ENCODE measurements around the gene ABCB10.
"Not testable (repeated sequence)": the region's sequence is repeated elsewhere in the genome, so short reads cannot be mapped to it uniquely, and the experiment has no call there.

Gene ABCB10

DNA sequence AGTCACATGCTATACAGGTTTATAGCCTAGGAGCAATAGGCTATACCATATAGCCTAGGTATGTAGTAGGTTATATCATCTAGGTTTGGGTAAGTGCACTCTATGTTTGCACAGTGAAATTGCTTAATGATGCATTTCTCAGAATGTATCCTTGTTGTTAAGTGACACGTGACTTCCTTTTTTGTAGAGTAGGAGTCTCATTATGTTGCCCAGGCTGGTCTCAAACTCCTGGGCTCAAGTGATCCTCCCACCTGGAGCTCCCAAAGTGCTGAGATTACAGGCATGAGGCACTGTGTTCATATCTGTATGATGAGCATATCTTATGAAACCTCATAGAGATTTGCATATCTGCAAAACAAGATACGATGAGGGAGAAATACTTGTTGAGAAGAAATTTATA lies 13.8 kb upstream of the ABCB10 start:
- no peak for DNase-seq (ENCODE audit: low spot score)

DNA sequence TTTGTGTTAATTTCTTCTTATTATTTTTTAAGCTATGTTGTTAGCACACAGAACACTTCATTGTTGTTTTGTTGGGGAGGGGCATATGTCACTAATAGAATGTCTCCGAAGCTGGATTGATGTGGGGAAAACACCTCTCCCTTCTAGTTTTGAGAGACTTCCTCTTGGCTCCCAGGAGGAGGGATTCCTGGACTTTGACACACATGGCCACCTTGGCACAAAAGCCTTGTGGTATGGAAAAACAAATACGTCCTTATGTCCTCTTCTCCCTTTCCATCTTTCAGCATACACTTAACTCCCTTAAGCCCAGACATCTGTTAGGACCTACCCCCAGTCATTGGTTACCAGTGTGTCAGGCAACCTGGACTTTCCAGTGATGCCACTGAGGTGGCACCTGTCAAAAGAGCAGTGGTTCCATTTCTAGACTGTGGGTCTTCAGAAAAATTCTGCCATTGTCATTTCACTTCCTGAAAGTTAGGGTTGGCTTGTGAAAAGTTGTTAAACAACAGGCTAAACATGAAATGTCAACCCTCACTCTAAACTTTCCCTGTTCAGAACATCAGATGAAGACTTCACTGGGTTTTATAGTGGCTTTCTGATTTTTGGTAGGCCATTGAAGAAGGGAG lies 12.5 kb upstream of the ABCB10 start:
- DNase-seq (ENCODE audit: low spot score), result no peak

DNA sequence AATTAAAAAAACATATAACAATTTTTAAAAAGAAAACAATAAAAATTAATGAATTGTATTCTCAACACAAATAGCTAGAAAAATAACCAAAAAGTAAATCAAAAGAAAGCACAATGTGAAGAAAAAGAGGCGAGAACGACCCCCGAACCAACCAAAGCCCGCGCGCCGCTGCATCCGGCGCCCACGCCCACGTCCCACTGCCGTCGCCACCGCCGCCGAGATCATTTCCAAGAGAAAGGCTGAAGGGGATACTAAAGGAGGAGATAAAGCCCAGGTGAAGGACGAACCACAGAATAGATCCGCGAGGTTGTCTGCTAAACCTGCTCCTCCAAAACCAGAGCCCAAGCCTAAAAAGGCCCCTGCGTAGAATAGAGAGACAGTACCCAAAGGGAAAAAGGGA lies 11.8 kb upstream of the ABCB10 start:
- no peak for DNase-seq (ENCODE audit: low spot score)

DNA sequence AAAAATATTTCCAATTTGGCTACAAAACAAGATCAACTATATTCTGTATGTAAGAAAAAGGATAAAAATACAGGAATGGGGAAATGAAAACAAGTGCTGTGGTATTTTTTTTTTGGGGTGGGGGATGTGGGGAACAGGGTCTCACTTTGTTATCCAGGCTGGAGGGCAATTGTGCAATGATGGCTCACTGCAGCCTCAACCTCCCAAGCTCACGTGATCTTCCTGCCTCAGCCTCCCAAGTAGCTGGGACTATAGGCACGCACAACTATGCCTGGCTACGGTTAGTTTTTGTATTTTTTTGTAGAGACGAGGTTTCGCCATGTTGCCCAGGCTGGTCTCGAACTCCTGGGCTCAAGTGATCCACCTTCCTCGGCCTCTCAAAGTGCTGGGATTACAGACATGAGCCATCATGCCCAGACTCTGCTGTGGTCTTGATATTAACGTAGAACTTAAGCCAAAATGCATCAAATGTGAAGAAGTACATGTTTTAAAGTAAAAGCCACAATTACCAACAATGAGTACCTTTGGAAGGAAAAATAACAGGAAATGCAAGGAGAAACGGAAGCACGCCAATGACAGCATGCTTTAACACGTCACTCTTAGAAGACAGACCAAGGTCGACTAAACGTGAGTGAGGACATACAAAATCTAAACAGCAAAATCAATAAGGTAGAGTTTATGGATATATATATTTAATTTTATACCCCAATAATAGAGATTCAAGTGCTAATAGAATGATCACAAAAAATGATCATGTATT lies 8.8 kb upstream of the ABCB10 start:
- DNase-seq (ENCODE audit: low spot score), result no peak

DNA sequence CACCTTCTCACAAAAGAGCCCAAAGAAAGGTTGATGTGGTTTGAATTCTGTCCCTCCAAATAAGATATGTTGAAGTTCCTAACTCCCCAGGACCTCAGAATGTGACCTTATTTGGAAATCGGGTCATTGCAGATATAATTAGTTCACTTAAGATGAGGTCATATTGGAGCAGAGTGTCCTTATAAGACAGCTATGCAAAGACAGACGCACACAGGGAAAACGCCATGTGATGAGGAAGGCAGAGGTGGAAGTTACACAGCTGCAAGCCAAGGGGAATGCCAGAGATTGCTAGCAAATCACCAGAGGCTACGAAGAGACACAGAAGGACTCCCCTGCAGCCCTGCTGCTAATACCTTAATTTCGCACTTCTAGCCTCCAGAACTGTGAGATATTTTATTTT lies 5.2 kb upstream of the ABCB10 start:
- no peak for DNase-seq (ENCODE audit: low spot score)

DNA sequence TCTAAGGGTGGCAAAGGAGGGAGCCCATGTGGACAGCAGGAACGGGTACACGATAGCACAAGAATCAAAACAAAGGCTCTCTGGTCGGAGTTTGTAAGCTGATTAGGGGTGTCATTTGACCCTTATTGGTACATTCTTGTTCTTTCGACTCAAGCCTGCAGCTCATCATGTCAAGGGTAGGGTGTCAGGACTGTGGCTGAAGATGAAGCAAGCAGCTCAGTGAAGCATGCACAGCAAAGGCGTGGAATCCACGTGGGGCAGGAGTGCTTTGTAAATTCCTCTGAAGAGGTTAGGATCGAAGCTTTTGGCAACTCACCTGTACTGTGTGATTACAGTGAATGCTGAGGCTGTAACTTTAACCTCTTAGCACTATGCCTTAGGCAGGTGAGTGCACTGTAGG lies 4.7 kb upstream of the ABCB10 start:
- no peak for DNase-seq (ENCODE audit: low spot score)

DNA sequence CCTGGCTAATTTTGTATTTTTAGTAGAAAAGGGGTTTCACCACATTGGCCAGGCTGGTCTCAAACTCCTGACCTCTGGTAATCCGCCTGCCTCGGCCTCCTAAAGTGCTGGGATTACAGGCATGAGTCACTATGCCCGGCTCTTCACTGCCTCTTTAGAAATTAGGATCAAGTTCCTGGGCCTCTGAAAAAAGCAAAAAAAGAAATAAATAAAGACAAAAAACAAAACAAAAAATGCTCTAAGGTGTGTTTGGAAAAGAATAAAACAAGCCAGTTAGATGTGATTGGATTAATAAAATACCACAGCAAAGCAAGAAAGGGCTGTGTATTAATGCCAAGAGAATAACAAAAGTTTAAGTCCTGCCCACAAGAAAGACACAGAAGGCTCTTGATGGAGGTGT lies 4.2 kb upstream of the ABCB10 start:
- DNase-seq (ENCODE audit: low spot score), result no peak

DNA sequence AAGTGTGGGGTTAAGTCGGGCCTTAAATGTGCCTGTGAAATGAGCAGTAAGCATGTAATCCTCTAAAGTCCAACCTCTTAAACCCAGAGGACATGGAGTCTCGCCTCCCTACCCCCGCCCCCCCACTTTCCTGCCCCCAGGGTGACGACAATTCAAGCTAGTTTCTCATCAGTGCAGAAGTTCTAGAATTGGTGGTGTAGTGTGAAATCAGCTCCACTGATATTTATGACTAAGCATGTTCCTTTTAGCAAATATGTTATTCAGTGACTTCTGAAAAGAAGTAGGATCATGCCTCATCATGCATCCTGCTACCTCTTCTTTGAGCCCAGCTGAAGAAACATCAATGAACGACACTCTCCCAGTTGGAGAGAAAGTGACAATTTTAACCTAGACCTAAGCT lies 2.6 kb upstream of the ABCB10 start:
- DNase-seq (ENCODE audit: low spot score), result no peak

DNA sequence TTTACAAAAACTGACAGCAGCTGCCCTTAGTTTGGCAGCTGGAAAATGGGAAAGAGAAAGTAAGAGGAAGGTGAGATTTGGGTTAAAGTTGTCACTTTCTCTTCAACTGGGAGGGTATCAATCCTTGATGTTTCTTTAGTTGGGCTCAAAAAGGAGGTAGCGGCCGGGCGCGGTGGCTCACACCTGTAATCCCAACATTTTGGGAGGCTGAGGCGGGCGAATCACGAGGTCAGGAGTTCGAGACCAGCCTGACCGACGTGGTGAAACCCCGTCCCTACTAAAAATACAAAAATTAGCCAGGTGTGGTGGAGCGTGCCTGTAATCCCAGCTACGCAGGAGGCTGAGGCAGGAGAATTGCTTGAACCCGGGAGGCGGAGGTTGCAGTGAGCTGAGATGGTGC lies 1.6 kb upstream of the ABCB10 start:
- not testable (repeated sequence) for DNase-seq (ENCODE audit: low spot score)

DNA sequence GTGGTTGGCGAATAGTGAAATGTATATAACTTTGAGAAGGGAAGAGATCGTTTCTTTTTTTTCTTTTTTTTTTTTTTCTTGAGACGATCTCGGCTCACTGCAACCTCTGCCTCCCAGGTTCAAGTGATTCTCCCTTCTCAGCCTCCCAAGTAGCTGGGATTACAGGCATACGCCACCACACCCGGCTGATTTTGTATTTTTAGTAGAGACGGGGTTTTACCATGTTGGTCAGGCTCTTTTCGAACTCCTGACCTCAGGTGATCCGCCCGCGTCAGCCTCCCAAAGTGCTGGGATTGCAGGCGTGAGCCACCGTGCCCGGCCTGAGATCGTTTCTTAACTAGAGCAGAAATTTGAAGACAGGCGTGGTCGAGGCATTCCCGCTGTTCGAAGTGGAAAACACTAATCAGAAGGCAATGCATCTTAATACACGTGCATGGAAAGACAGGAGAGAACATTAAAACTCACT lies 862 bp upstream of the ABCB10 start:
- DNase-seq (ENCODE audit: low spot score), result not testable (repeated sequence)

DNA sequence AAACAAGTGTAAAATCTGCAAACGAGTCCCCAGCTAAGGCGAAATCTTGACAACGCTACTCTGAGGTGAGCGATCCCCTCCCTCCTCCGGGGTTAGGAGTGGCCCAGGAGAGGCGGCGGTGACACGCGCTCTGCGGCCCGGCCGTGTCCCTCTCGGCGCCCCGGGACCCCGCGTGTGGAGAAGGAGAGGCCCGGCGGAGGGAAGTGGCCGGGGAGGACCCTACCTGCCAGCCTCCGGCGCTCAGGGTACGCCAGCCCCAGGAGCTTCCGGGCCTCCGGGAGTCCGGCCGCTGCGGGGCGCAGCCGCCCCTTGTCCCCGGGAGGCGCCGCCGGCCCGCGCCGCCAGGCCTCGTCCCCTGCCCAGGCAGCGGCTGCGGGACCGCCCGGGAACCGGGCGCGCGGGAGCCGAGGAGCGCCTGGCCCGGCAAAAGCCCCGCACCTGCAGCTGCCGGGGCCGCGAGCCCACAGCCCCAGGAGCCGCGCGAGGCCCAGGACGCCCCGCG lies 543 bp downstream of the ABCB10 start:
- no peak for DNase-seq (ENCODE audit: low spot score)

DNA sequence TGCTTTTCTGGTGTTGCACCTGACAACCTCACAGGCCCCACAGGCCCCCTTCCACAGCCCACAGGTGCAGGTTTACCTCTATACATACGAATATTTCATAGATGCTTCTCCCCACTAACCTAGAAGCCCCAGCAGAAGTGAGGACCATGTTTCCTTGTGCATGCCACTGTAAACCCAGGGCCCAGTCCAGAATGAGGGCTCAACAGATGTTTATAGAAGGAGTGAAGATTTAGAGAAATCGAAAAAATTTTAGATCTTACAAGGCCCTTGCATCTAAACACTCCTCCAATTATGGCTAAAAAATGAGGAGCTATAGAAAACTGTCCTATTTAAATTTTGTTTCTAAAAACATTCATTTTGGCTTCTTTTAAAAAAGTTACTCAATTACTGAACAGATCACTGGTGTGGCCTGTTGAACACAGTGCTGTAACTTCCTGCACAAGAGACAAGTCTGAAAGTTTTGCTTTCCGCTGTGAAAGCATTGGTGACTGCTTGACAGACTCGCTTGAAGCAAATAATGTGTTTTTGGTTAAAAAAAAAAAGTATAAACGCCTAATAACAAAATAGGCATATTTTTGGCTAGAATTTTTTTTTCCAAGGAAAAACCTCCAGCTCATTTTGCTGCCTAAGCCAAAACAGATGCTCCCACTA lies 1.2 kb downstream of the ABCB10 start:
- DNase-seq (ENCODE audit: low spot score), result no peak

DNA sequence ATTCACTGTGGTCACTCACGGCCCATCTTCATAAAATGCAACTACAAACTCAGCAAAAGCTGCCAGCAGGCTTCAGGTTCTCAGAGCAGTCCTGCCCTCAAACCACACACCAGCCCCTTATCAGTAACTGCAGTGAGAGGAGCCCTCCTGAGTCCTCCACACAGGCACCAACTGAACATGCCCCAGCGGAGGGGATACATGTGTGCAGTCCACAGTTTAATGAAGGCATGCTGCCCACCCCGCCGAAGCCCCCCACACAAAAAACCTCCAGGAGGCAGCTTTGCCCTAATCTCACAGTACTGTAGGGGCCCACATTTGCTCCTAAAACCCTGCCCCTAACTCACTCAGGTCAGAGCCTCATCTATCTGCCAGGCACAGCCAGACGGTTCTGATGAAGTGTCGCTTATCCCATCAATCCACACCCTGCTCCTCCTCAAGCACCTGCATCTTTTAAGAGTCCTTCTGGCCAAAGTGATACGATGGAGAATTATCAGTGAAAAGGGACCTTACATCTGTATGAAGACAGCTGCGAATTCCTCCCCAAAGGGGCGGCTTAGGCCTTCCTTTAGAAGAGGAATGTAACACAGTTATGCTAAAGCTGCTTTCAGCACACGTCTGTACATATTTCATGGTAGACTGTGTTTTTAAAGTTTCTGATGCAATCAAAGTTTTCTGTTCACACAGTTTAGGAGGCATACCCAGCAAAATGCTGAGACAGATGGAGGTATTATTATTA lies 3.5 kb downstream of the ABCB10 start:
- no peak for DNase-seq (ENCODE audit: low spot score)

DNA sequence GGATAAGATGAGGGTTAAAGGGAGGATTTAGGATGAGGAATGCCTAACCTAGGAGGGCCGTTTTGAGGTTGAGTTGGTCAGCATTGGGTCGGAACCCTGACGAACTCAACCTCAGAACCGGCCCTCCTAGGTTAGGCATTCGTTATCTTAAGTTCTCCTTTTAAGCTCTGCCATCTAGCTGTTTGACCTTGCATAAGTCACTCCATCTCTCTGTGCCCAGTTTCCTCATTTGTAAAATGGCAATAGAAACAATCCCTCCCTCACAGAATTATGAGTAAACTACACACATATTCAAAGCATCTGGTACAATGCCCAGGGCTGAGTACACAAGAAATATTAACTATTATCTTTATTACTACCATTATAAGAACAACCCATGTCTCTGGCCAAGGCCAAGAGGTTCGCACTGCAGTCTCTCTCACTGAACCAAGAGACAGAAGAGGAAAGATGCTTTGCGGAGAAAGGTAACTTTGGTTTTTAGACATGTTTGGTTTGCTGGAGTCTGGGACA lies 4.8 kb downstream of the ABCB10 start:
- DNase-seq (ENCODE audit: low spot score), result no peak

DNA sequence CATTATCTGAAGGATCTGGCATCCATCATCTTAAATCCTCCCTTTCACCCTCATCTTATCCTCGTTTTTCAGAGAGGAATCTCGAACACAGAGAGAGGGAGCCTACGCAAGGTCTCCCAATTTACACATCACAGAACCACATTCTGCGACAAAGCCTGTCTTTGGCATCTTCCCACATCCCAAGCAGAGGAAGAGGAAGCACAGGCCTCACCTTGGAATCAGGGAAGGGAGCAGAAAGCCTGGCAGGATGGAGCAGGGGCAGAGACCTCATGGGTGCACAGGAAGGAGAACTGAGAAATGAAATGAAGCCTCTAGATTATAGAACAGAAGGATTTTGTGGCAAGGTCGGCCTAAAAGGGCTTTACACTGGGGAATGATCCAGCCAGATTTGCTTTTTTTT lies 5.8 kb downstream of the ABCB10 start:
- no peak for DNase-seq (ENCODE audit: low spot score)

DNA sequence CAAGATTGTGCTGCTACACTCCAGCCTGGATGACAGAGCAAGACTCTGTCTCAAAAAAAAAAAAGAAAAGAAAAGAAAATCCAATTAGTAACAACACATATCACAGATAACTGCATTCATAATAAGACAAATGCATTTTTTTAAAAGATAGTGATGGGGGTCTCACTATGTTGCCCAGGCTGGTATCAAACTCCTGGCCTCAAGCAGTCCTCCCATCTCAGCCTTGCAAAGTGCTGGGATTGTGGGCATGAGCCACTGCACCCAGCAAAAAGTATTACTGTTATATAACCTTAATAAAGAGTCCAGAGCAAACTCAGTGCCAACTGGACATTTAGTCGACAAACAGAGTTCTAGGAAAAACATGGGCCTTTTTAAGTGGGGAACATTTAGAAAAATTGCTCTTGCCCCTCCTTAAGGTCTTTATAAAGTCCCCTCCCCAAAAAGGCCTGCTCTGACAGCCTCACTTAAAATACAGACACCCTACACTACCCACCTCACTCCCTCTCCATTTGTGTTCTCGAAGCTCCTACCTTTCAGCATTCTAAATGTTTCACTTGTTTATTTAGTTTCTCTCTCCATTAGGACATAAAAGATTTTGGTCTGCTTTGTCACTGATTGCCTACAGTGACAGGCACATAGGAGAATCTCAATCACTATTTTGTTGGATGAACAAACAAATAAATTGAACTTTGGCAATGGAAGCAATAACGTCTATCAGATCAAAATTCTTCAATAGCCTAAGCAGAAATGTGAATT lies 7.5 kb downstream of the ABCB10 start:
- DNase-seq (ENCODE audit: low spot score), result no peak

DNA sequence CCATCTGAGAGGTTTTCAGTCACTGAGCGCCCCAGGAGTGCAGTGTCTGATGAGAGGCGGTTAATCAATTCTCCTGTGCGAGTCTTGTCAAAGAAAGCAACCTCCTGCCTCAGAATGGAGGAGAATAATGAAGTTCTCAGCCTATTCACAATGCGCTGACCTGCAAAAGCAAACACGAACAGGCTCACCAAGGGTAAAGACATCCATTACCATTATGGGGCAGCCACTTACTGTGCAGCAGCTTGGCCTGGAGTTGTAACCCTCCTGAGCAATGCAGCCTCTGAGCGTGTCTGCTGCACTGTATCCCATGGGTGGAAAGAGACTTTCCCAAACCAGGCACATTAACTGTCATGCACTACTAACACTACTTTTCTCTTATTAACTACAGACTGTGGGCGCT lies 11.0 kb downstream of the ABCB10 start:
- DNase-seq (ENCODE audit: low spot score), result no peak

DNA sequence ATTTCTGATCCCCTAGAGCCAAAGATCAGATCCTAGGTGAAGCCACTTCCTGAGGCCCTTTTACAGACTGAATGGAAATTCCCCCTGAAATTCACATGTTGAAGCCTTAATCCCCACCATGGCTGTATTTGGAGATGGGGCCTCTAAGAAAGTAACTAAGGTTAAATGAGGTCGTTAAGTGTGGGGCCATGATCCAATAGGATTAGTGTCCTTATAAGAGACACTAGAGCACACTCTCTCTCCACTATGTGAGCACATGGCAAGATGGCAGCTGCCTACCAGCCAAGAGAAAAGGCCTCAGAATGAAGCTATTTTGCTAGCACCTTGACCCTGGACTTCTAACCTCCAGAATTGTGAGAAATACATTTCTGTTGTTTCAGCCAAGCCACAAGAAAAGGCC lies 13.9 kb downstream of the ABCB10 start:
- no peak for DNase-seq (ENCODE audit: low spot score)

DNA sequence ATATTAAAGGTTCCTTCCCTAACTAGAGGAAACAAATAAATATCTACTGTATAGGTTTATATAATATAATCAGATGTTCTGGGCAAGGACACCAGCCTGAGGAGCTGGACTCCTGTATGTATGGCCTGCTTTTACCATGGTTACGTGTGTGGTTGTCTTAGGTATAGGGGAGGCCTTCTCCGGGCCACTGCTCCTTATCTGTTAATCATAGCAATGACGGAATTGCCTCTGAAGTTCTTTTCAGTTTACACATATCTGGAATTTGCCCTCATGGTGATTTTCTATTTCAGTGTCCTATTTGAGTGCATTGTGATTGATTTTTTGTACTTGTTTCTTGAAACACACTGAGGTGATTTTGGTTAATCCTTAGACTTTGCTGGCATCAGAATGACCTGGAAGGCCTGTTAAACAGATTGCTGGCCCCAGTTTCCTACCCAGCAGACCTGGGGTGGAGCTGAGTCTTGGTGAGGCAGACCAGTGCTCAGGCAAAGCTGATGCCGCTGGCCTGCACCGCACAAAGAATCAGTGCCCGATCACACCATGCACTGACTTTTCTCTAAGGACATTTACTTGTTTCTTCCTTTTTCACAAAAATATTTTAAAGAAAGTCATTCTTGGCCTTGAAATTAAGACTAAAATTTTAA lies 18.5 kb downstream of the ABCB10 start:
- no peak for DNase-seq (ENCODE audit: low spot score)

DNA sequence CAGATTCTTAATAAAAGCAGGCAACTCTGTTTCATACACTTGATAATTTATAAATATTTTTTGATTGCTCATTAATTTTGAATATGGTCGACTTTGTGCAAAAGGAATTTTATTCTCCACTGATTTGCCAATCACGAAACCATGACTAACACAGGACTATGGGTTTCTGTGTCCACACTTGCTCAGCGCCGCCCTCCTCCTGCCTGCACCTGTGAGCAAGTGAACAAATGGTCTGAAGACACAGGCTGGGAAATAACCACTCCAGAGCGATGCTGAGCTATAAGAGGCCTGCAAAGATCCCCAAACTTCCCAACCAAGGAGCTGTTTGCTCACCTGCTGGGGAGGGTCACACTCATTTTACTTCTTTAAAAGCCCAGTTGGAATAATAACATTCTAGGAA lies 19.6 kb downstream of the ABCB10 start:
- no peak for DNase-seq (ENCODE audit: low spot score)

DNA sequence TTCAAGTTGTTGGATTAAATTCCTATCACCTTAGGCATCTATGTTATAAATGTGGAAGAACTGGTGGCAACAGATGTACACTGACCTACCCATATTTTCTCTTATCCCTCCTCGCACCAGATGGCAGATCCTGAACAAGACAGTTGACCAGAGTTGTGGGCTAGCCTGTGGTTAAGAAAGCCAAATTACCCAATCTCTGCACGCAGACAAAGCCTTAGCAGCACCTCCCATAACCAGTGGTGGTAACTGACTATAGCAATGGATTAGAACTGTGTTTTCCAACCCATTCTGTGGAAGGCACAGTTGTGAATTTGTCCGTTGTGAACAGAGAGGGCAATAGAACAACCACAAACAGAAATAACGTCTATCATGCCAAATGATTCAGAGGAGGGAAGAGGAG lies 20.6 kb downstream of the ABCB10 start:
- no peak for DNase-seq (ENCODE audit: low spot score)

All from COLO829 (cell line).